Neural progenitor cell (in vitro differentiated cells): ENCODE data around the gene NELFB. TPM values are rescaled to one million over a fixed set of nuclear protein-coding genes. Genes with fewer than 3 reads are reported as not detected.
A peak's percentile ranks its signal among the peaks of the same experiment; 100 is the strongest.

Source experiments
- DNase-seq: peaks from one replicate; pipeline ENCODE4 v3.0.0-alpha.2; 2016; ENCODE audit warnings: low spot score
- H2AFZ ChIP-seq: fragments of 200-600 bp; sonication (generic); replicated peaks from 2 replicates; pipeline ENCODE4 v1.6.1; 2016; ENCODE audit warnings: antibody characterized with exemption
- H3F3A ChIP-seq: fragments of 200-600 bp; sonication (generic); 2 replicates; pipeline ENCODE4 v1.6.1; 2016; ENCODE audit warnings: antibody characterized with exemption, low read depth
- H3K27ac ChIP-seq: fragments of 200-600 bp; sonication (generic); 2 replicates; pipeline ENCODE4 v1.5.1; 2016; ENCODE audit warnings: mild to moderate bottlenecking
- H3K27me3 ChIP-seq: fragments of 200-600 bp; sonication (generic); 2 replicates; pipeline ENCODE4 v1.6.1; 2016; ENCODE audit warnings: mild to moderate bottlenecking, moderate library complexity
- H3K36me3 ChIP-seq: fragments of 200-600 bp; sonication (generic); 2 replicates; pipeline ENCODE4 v1.5.1; 2016
- H3K4me1 ChIP-seq: fragments of 200-600 bp; sonication (generic); 2 replicates; pipeline ENCODE4 v1.6.1; 2016; ENCODE audit warnings: mixed run types
- H3K4me2 ChIP-seq: fragments of 200-600 bp; sonication (generic); 2 replicates; pipeline ENCODE4 v1.6.1; 2016
- H3K4me3 ChIP-seq: fragments of 200-600 bp; sonication (generic); 2 replicates; pipeline ENCODE4 v1.5.1; 2016
- H3K79me2 ChIP-seq: fragments of 200-600 bp; sonication (generic); 2 replicates; pipeline ENCODE4 v1.6.1; 2016; ENCODE audit warnings: low read depth
- H3K9ac ChIP-seq: fragments of 200-600 bp; sonication (generic); 2 replicates; pipeline ENCODE4 v1.6.1; 2016
- H3K9me3 ChIP-seq: fragments of 200-600 bp; sonication (generic); 2 replicates; pipeline ENCODE4 v1.5.1; 2016; ENCODE audit warnings: low read depth
- H4K20me1 ChIP-seq: fragments of 200-600 bp; sonication (generic); 2 replicates; pipeline ENCODE4 v1.6.1; 2016; ENCODE audit warnings: low read depth
- H3K27ac Mint-ChIP-seq: 3 replicates; pipeline ENCODE4 v1.8.0; 2021; ENCODE audit warnings: mixed read lengths
- H3K27me3 Mint-ChIP-seq: 2 replicates; pipeline ENCODE4 v1.8.0; 2022; ENCODE audit warnings: low read depth, mild to moderate bottlenecking, inconsistent platforms, moderate library complexity, mixed read lengths; ENCODE audit not compliant: insufficient read depth
- H3K36me3 Mint-ChIP-seq: 3 replicates; pipeline ENCODE4 v1.8.0; 2021; ENCODE audit warnings: mixed read lengths
- H3K4me1 Mint-ChIP-seq: 3 replicates; pipeline ENCODE4 v1.8.0; 2021; ENCODE audit warnings: mixed read lengths
- H3K4me3 Mint-ChIP-seq: 3 replicates; pipeline ENCODE4 v1.8.0; 2021; ENCODE audit warnings: mild to moderate bottlenecking, moderate library complexity, mixed read lengths
- H3K9me3 Mint-ChIP-seq: 3 replicates; pipeline ENCODE4 v1.8.0; 2020; ENCODE audit warnings: mixed read lengths
- EZH2 ChIP-seq: fragments of 200-600 bp; sonication (generic); IDR thresholded peaks from 2 replicates; pipeline ENCODE4 v1.6.1; 2017; ENCODE audit warnings: antibody characterized with exemption, mild to moderate bottlenecking, moderate library complexity
- EZH2phosphoT487 ChIP-seq: fragments of 200-600 bp; sonication (generic); IDR thresholded peaks from 2 replicates; pipeline ENCODE4 v1.6.1; 2017; ENCODE audit warnings: antibody characterized with exemption
- total RNA-seq: library from RNA; depleted of rRNA; stranded (reverse); fragments of >200 nt; gene quantifications from 2 replicates; pipeline ENCODE4 v1.2.3, GENCODE V29; 2015; ENCODE audit warnings: low replicate concordance
- TF ChIP-seq, protein P1 (sequence below): fragments of 200-600 bp; sonication (generic); IDR thresholded peaks from 2 replicates; pipeline ENCODE4 v1.5.1; 2017; ENCODE audit warnings: antibody characterized with exemption, mild to moderate bottlenecking

The NELFB gene
- total RNA-seq, 1 donor from 2014 or later: 35.2 TPM

DNA sequence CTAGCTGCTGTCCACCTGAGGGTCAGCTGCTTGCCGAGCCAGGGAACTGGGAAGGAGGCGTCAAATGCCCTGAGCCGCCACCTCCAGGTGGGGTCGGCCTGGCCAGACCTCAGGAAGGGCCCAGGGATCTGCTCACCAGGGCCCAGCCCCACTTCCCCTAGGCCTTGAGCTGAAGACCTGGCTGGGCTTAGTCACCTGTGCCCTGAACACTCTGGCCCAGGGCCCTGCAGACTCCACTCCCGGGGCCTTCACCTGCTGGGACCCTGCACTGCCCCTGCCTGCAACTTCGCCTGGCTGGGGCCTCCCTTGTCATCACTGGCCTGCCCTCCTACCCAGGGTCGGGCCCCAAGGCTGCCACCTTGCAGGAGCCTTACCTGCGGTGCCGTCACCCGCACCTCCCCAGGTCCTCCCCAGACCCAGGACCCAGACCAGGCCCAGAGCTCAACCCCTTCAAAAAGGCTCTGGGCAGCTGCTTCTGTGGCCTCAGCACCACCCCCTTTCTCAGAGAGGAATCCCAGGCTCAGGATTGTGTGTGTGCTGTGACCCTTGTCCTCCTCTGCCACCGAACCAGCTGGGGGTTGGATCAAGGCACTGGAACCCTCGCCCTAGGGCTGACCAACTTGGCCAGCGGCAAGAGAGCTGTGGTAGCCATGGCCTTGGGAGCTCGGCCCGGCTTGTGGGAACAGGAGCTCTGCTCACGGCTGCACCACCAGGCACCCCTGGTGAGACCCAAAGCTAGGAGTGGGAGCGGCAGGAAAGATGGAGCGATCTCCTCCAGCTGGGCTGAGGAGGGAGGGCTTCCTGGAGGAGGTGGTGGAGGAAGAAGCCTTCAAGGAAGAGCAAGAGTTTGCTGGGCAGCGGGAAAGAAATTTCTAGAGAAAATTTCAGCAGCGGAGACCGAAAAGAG lies 1.2 kb upstream of the NELFB start:
- Mint-ChIP-seq H3K4me1 (peaks cover 28% of the 10 kb centered on the region), H3K36me3 (peaks cover 5% of the 10 kb centered on the region), H3K27ac (peak overlapping the region; percentile 99), H3K9me3 (no peaks in the 10 kb centered on the region), H3K4me3 (peak overlapping the region; percentile 95), H3K27me3 (peaks cover 7% of the 10 kb centered on the region)
- Histone ChIP-seq H3K9ac (no peak overlapping the region), H3K4me1 (peaks cover 31% of the 10 kb centered on the region), H3K27ac (no peak overlapping the region), H3F3A (peaks cover 10% of the 10 kb centered on the region), H3K79me2 (peaks cover 20% of the 10 kb centered on the region), H4K20me1 (peaks cover 19% of the 10 kb centered on the region), H3K4me3 (peak overlapping the region; percentile 99), H3K36me3 (no peaks in the 10 kb centered on the region), H3K27me3 (peaks cover 6% of the 10 kb centered on the region), H2AFZ (peak overlapping the region; percentile 53), H3K9me3 (no peaks in the 10 kb centered on the region), H3K4me2 (peak overlapping the region; percentile 100)
- peak; percentile 65 for DNase-seq
- TF ChIP-seq, protein P1, sequence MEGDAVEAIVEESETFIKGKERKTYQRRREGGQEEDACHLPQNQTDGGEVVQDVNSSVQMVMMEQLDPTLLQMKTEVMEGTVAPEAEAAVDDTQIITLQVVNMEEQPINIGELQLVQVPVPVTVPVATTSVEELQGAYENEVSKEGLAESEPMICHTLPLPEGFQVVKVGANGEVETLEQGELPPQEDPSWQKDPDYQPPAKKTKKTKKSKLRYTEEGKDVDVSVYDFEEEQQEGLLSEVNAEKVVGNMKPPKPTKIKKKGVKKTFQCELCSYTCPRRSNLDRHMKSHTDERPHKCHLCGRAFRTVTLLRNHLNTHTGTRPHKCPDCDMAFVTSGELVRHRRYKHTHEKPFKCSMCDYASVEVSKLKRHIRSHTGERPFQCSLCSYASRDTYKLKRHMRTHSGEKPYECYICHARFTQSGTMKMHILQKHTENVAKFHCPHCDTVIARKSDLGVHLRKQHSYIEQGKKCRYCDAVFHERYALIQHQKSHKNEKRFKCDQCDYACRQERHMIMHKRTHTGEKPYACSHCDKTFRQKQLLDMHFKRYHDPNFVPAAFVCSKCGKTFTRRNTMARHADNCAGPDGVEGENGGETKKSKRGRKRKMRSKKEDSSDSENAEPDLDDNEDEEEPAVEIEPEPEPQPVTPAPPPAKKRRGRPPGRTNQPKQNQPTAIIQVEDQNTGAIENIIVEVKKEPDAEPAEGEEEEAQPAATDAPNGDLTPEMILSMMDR: no peak
- TF ChIP-seq EZH2: no peak
- no peak for TF ChIP-seq EZH2phosphoT487

DNA sequence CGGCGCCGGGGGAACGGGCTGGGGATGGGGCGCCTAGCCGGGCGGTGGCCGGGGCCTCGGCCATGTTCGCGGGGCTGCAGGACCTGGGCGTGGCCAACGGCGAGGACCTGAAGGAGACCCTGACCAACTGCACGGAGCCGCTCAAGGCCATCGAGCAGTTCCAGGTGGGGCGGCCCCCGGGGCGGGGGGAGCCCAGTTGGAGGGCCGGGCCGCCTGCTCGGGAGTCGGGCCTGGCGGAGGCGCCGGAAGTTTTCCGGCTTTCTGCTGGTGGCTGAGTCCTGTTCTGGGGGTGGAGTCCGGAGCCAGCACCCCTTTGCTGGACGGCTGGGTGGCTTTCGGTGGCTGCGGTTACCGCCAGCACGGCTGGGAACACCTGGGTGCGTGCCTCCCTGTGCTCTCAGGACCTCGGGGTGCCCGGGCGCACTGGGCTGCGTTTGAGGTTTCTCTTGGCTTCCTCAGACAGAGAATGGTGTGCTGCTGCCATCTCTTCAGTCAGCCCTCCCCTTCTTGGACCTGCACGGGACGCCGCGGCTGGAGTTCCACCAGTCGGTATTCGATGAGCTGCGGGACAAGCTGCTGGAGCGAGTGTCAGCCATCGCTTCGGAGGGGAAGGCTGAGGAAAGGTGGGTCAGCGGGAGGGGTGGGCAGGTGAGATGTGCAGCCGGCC lies 454 bp downstream of the NELFB start:
- H3K27me3 ChIP-seq: peaks cover 6% of the 10 kb centered on the region
- H3K27ac ChIP-seq: peak overlapping the region; percentile 9
- no peak overlapping the region for H3K27ac Mint-ChIP-seq
- no peaks in the 10 kb centered on the region for H3K9me3 ChIP-seq
- H3K36me3 Mint-ChIP-seq: peaks cover 9% of the 10 kb centered on the region
- H3K4me3 Mint-ChIP-seq: peak overlapping the region; percentile 90
- H3K4me2 ChIP-seq: peak overlapping the region; percentile 99
- no peak for DNase-seq
- peak overlapping the region; percentile 99 for H3K4me3 ChIP-seq
- peaks cover 23% of the 10 kb centered on the region for H3K4me1 Mint-ChIP-seq
- peaks cover 19% of the 10 kb centered on the region for H4K20me1 ChIP-seq
- peaks cover 9% of the 10 kb centered on the region for H3K27me3 Mint-ChIP-seq
- H3K9me3 Mint-ChIP-seq: no peaks in the 10 kb centered on the region
- no peak for TF ChIP-seq EZH2phosphoT487
- peak overlapping the region; percentile 94 for H3K9ac ChIP-seq
- peaks cover 20% of the 10 kb centered on the region for H3K79me2 ChIP-seq
- peaks cover 31% of the 10 kb centered on the region for H3K4me1 ChIP-seq
- no peaks in the 10 kb centered on the region for H3K36me3 ChIP-seq
- H3F3A ChIP-seq: peaks cover 12% of the 10 kb centered on the region
- peak overlapping the region; percentile 83 for H2AFZ ChIP-seq

- Histone ChIP-seq H2AFZ (no peak overlapping the region), H3K4me3 (peak overlapping the region; percentile 99), H3K79me2 (peaks cover 20% of the 10 kb centered on the region), H3K9me3 (no peaks in the 10 kb centered on the region), H3K36me3 (no peaks in the 10 kb centered on the region), H4K20me1 (peaks cover 19% of the 10 kb centered on the region), H3K4me1 (peaks cover 25% of the 10 kb centered on the region), H3K4me2 (peak overlapping the region; percentile 99), H3F3A (peaks cover 18% of the 10 kb centered on the region), H3K27me3 (peaks cover 6% of the 10 kb centered on the region), H3K27ac (no peak overlapping the region), H3K9ac (no peak overlapping the region)
- Mint-ChIP-seq H3K36me3 (peaks cover 9% of the 10 kb centered on the region), H3K9me3 (no peaks in the 10 kb centered on the region), H3K27ac (no peak overlapping the region), H3K27me3 (peaks cover 9% of the 10 kb centered on the region), H3K4me1 (peaks cover 20% of the 10 kb centered on the region), H3K4me3 (peak overlapping the region; percentile 90)
- TF ChIP-seq EZH2phosphoT487: no peak
- TF ChIP-seq EZH2: no peak
- TF ChIP-seq, protein P1: no peak
- no peak for DNase-seq
Measured at GRCh38 chr9:137256362-137256761, 1.2 kb downstream of the NELFB start.
